Fibroblast of the aortic adventitia (primary cell): Measurements from ENCODE around the gene TKTL2. TPM values are rescaled to one million over a fixed set of nuclear protein-coding genes. Genes with fewer than 3 reads are reported as not detected.

Experiments
- DNase-seq: peaks from one replicate; pipeline ENCODE4 v3.0.0-alpha.2; 2010; ENCODE audit warnings: low read depth
- H3K4me3 ChIP-seq: 2 replicates; pipeline ENCODE4 v1.5.1; 2011; ENCODE audit warnings: low read depth, mild to moderate bottlenecking, control low read depth, low read length, moderate library complexity
- total RNA-seq: library from RNA; depleted of rRNA; stranded (reverse); fragments of >200 nt; gene quantifications from 2 replicates; pipeline ENCODE4 v1.2.3, GENCODE V29; 2012; ENCODE audit warnings: low replicate concordance
- TF ChIP-seq, protein P1 (sequence below): IDR thresholded peaks from 2 replicates; pipeline ENCODE4 v1.5.1; 2011; ENCODE audit warnings: mild to moderate bottlenecking, low read length, control low read depth, inconsistent platforms; ENCODE audit not compliant: insufficient read depth

Gene TKTL2
- total RNA-seq, 1 donor, result not detected

DNA sequence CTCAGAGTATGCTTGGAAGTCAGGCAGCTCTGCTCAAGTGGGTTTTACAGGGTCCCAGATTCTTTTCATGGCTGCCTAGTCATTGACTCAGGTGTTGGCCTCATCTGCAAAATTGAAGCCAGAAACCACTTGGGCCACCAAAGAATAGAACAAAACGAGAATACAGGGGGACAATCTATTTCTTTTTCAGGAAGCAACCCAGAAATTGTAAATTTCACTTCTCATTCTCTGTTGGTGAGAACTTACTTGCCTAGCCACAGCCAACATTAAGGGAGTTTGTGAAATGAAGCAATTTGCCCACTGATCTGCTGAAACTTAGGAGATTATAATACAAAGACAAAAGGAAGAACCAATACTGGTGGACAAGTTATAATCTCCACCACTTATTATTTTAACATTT, 8.6 kb upstream of the TKTL2 start:
- no peak overlapping the region for H3K4me3 ChIP-seq
- TF ChIP-seq, protein P1, sequence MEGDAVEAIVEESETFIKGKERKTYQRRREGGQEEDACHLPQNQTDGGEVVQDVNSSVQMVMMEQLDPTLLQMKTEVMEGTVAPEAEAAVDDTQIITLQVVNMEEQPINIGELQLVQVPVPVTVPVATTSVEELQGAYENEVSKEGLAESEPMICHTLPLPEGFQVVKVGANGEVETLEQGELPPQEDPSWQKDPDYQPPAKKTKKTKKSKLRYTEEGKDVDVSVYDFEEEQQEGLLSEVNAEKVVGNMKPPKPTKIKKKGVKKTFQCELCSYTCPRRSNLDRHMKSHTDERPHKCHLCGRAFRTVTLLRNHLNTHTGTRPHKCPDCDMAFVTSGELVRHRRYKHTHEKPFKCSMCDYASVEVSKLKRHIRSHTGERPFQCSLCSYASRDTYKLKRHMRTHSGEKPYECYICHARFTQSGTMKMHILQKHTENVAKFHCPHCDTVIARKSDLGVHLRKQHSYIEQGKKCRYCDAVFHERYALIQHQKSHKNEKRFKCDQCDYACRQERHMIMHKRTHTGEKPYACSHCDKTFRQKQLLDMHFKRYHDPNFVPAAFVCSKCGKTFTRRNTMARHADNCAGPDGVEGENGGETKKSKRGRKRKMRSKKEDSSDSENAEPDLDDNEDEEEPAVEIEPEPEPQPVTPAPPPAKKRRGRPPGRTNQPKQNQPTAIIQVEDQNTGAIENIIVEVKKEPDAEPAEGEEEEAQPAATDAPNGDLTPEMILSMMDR, result no peak
- DNase-seq, result no peak

GRCh38 chr4:163476761-163477438, 3.3 kb upstream of the TKTL2 start:
- TF ChIP-seq, protein P1, result no peak
- no peak overlapping the region for H3K4me3 ChIP-seq
- peak; percentile 3 for DNase-seq

- TF ChIP-seq, protein P1, result no peak
- DNase-seq, result no peak
- H3K4me3 ChIP-seq, result no peak overlapping the region
These were observed 473 bp upstream of the TKTL2 start for GRCh38 chr4:163474027-163474426.

DNA sequence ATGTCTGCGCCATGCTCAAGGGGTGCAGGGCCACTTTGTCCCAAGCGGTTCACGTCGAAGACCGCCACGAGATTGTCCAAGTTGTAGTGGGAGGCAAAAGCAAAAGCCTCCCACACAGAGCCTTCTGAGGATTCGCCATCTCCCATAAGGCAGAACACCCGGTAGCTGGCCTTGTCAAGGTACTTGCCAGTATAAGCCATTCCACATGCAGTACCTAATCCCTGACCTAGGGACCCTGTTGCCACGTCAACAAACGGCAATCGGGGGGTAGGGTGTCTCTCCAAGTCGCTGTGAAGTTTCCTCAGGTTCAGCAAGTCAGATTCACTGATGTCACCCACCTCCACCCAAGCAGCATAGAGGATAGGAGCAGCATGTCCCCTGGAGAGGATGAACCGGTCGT, 424 bp downstream of the TKTL2 start:
- TF ChIP-seq, protein P1, result no peak
- no peak overlapping the region for H3K4me3 ChIP-seq
- no peak for DNase-seq

DNA sequence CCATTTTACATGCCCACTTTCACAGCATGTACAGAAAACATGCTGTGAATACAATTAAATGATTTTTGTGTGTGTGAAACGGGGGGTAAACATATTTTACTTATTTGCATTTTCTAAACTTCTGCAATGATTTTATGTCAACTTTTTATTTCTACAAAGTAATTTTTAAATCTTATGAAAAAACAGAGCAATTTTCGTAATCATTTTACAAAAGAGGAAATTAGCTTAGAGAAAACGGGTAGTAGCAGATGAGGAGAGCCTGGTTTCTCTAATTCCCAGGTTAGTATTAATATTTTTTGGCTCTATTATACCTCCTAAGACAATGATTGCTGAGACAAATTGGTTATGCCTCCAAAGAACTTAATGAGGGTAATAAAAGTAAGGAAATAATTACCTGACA, 3.2 kb downstream of the TKTL2 start:
- TF ChIP-seq, protein P1, result no peak
- H3K4me3 ChIP-seq, result no peak overlapping the region
- no peak for DNase-seq

- TF ChIP-seq, protein P1, result no peak
- H3K4me3 ChIP-seq, result no peak overlapping the region
- DNase-seq, result no peak
These were observed 6.3 kb downstream of the TKTL2 start for GRCh38 chr4:163467082-163467770.
